PC-3 (cell line): ENCODE measurements around the gene CAPS2.

Experiments
- CTCF ChIP-seq: fragments of 300-600 bp; sonication (generic); conservative IDR thresholded peaks from 2 replicates; pipeline ENCODE4 v1.5.1; 2017; ENCODE audit warnings: antibody characterized with exemption, low read depth, mild to moderate bottlenecking, low read length
- EZH2 ChIP-seq: fragments of 300-600 bp; sonication (generic); IDR thresholded peaks from one replicate; pipeline ENCODE4 v1.6.1; 2017; ENCODE audit warnings: antibody characterized with exemption, mild to moderate bottlenecking, low read length; ENCODE audit not compliant: unreplicated experiment
- EZH2phosphoT487 ChIP-seq: fragments of 300-600 bp; sonication (generic); IDR thresholded peaks from 2 replicates; pipeline ENCODE4 v1.6.1; 2018; ENCODE audit warnings: mild to moderate bottlenecking, antibody characterized with exemption, low read length, borderline replicate concordance

GRCh38 chr12:75302225-75302624 is 27.9 kb downstream of the CAPS2 start:
- TF ChIP-seq CTCF (no peak), EZH2 (no peak), EZH2phosphoT487 (no peak)
